NB4 (cell line): Measurements from ENCODE around the gene IQCN.

Experiments
- CTCF ChIP-seq: IDR thresholded peaks from one replicate; pipeline ENCODE4 v1.5.1; 2012; ENCODE audit warnings: low read depth, low read length
- MAX ChIP-seq: IDR thresholded peaks from 2 replicates; pipeline ENCODE4 v1.6.1; 2011; ENCODE audit warnings: low read depth, low read length
- MYC ChIP-seq: IDR thresholded peaks from 2 replicates; pipeline ENCODE4 v1.6.1; 2011; ENCODE audit warnings: low read depth, low read length
- POLR2A ChIP-seq: IDR thresholded peaks from 2 replicates; pipeline ENCODE4 v1.6.1; 2011; ENCODE audit warnings: mild to moderate bottlenecking; ENCODE audit not compliant: insufficient read length; ENCODE audit errors: extremely low read depth

- TF ChIP-seq CTCF (no peak), POLR2A (no peak), MAX (no peak), MYC (no peak)
Measured at GRCh38 chr19:18220632-18221275, 53.5 kb downstream of the IQCN start.
